HG03378 (cell line): Measurements from ENCODE around the gene CKB.

Experiments
- ATAC-seq: cut with Tn5 transposase; IDR thresholded peaks from one replicate; pipeline ENCODE4 v1.9.1; 2021; ENCODE audit warnings: mild to moderate bottlenecking, moderate library complexity; ENCODE audit not compliant: unreplicated experiment

Gene CKB

GRCh38 chr14:103522649-103523574, at the start of gene CKB:
CKB (minus strand) TSS chr14:103522830; CDS start chr14:103522493, 337 bp downstream.
- ATAC-seq = no peak

DNA sequence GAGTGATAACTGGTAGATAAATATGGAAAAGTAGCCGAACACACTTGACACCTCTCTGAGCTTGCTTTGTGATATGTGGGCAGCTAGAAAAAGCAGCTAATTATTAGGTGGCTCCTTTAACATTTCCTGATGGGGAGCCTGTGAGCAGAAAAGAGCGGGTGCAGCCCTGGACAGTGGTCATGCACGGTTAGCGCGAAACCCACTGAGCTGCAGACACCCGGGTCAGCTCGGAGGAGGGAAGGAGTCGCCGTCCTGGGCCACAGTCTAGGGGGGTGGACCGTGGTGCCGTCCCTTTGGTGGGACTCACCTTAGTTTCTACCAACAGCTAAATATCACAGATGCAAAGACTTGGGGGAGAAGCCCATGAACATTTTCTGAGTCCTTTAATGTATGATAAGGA, 46.8 kb upstream of the CKB start:
- no peak for ATAC-seq

DNA sequence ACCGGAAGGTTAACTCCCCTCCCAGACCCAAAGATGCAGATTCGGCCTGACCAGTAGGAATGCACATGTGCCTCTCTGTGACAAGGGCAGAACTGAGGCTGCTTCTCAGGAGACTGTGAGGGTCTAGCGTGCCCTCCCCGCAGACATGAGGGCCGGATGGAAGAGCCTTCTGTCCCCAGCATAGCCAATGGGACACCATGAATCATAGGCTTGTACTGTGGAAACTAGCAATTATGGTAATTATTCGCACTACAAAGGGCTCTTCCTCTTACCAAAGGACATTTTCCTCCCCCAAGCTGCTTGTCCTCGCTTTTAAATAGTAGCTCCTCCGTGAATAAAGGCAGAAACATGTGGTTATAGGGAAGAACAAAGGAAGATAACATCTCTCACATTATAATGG, 46.3 kb upstream of the CKB start:
- ATAC-seq = no peak

DNA sequence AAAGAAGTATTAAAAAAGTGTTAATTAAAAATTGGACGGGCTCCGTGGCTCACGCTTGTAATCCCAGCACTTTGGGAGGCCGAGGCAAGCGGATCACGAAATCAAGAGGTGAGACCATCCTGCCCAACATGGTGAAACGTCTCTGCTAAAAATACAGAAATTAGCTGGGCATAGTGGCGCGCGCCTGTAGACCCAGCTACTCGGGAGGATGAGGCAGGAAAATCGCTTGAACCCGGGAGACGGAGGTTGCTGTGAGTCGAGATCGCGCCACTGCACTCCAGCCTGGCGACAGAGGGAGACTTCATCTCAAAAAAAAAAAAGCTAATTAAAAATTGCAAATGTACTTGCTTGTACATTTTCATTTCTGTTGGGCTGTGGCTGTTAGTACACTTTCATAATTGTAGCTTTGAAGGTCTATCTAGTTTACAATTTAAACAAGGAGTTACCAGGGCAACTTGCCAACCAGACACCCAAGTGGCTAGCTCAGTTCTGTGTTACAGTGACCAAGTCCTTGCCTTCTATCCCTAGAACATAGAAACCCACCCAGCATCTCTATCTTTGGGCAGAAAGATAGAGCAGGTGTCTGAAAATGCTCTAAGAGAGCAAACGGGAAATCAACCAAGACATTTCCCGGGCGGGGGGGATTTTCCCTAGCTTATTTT, 41.3 kb upstream of the CKB start:
- ATAC-seq = no peak

DNA sequence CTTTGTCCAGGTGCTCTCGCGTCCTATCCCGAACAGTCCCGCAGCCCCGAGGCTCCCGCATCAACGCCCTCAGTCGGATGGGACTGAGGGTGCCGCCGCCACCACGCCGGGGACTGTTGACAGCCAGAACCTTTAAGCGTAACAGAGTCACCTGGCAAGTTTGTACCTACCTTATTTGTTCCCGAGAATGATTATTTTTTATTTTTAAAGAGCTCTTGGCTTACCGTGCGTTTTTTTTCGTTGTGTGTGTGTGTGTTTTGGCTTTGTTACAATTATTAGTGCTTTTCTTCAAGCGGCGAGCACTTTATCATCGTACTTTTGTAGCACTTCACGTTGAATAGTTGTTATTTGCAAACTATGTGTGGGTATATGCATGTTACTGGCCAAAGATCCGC, 40.6 kb upstream of the CKB start:
- ATAC-seq = no peak

- ATAC-seq = peak; percentile 61
Observed at GRCh38 chr14:103562429-103563225, 40.0 kb upstream of the CKB start, which contains the start of the genes BAG5 and COA8. BAG5 (minus strand) TSS chr14:103562657; CDS start chr14:103561164, 1,493 bp downstream. COA8 (plus strand) TSS chr14:103562960; CDS start chr14:103563002, 42 bp downstream.

DNA sequence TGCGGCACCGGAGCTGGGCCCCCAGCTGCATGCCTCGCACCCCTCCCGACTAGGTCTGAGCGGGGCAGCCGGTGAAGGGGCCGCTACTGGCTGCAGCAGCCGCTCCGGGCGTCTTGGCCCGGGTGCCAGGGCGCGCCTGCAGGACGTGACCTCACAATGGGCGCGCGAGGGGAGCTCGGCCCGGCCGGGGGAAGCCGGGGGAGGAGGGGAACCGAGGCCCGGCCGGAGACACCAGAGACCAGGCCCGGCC, 39.5 kb upstream of the CKB start:
- ATAC-seq = peak; percentile 21

DNA sequence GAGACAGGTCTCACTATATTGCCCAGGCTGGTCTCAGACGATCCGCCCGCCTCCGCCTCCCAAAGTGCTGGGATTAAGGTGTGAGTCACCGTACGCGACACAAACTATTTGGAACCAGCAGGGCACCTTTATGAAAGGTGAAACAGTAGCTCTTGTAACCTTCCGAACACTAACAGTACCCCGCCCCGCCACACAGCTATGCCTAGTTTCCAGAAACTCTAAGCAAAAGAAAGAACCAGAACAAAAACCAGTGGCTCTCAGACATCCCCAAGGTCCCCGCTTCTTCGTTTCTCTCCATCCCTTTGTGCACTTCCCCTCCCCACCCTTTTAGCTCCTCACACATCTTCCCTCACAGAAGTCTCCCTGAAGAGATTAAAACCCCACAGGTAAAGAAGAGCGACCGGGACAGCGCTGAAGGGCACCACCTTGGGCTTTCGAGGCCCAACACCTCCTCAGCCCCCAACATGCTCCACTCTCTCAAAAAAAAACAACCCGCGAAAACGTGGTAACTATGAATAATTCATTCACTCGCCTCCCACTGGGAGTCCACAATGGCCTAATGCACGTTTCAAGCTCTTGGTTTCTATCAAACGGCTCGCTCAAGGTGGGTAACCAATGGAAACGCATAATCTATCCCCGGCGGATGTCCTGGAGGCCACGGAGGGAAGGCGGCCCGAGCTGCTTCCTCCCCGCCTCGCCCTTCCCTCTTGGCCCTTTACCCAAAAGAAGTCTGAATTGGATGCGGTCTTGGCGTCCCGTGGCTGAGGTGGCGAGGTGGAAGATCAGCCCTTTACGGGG, 39.0 kb upstream of the CKB start:
- ATAC-seq = peak; percentile 15

- no peak for ATAC-seq
Observed at GRCh38 chr14:103560691-103561090, 38.1 kb upstream of the CKB start.

- ATAC-seq = no peak
Observed at GRCh38 chr14:103559766-103560165, 37.1 kb upstream of the CKB start.

- no peak for ATAC-seq
Observed at GRCh38 chr14:103558071-103558882, 35.6 kb upstream of the CKB start.

GRCh38 chr14:103556946-103557758, 34.5 kb upstream of the CKB start:
- ATAC-seq = no peak

- ATAC-seq = no peak
Observed at GRCh38 chr14:103555559-103556337, 33.1 kb upstream of the CKB start.

- ATAC-seq = no peak
Observed at GRCh38 chr14:103552846-103553210, 30.2 kb upstream of the CKB start.

DNA sequence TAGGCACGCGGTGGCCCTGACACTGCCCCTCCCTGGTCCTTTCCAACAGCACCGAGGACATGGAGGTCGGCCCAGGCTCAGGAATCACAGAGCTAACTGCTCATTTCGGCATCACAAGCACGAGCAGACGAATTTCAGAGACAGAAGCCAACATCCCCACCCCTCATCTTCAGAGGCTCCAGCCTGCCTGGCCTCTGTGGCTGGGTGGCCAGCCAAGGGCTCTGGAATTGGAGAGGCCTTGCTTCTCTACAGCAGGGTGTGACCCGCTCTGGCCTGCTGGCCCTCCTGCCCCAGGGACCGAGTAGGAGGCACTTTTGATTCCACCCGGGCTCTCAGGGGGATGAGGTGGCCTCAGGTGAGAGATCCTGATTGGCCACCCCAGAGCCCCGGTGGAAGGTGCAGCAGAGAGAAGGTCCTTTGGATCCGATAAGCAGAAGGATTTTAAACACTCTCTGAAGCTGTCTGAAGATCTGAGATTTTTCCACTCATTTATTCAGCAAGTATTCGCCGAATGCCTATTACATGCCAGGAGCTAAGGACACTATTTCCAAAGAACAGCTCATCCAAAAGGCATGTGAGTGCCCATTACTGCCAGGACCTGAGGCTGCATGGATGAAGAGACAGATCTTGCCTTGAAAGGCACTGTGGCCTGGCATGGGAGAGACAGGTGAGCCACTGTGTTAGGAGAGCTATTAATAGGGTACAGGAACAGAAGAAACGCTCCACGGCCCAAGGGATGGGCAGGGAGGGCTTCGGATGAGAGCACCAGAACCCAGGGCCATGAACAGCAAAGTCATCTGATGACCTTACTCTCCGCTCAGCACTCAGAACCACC, 29.6 kb upstream of the CKB start:
- no peak for ATAC-seq

DNA sequence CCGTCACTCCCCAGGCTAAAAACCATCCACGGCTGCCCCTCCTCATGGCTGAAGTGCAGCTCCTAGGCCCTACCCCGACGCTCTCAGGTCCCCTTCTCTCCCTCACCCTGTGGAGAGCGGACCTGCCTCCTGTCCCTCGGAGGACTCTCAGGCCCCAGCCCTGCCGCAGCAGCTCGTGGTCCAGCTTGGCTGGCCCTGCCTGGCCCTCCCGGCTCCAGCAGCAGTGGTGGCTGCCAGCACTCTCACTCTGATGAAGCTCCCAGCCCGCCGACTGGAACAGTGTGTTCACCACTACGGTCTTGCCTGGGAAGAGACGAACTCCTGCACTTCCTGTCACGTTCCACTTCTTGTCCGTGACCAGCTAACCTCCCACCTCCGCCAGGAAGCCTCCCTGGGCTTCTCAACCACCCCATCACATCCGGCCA, 28.7 kb upstream of the CKB start:
- ATAC-seq = no peak
